GM21723 (cell line): ENCODE results near the gene NUTM2D.
"Not testable (repeated sequence)": the region's sequence is repeated elsewhere in the genome, so short reads cannot be mapped to it uniquely, and the experiment has no call there.

Experiments
- ATAC-seq: cut with Tn5 transposase; IDR thresholded peaks from one replicate; pipeline ENCODE4 v1.9.1; 2021; ENCODE audit warnings: mild to moderate bottlenecking, moderate library complexity; ENCODE audit not compliant: unreplicated experiment

The NUTM2D gene

GRCh38 chr10:87357444-87357843, at the start of gene NUTM2D:
Gene NUTM2D (plus strand): TSS chr10:87357744. CDS start chr10:87358266, 522 bp downstream.
- ATAC-seq, result not testable (repeated sequence)

GRCh38 chr10:87308702-87309101, 48.8 kb upstream of the NUTM2D start:
- ATAC-seq, result not testable (repeated sequence)

GRCh38 chr10:87309657-87310056, 47.9 kb upstream of the NUTM2D start:
- ATAC-seq, result not testable (repeated sequence)

GRCh38 chr10:87311521-87311920, 46.0 kb upstream of the NUTM2D start:
- peak; percentile 54 for ATAC-seq

GRCh38 chr10:87313649-87314359, 43.7 kb upstream of the NUTM2D start:
- not testable (repeated sequence) for ATAC-seq

- not testable (repeated sequence) for ATAC-seq
Observed at GRCh38 chr10:87314360-87314973, 43.1 kb upstream of the NUTM2D start.

GRCh38 chr10:87321505-87321904, 36.0 kb upstream of the NUTM2D start:
- not testable (repeated sequence) for ATAC-seq

- not testable (repeated sequence) for ATAC-seq
Observed at GRCh38 chr10:87324559-87324958, 33.0 kb upstream of the NUTM2D start.

- not testable (repeated sequence) for ATAC-seq
Observed at GRCh38 chr10:87327958-87328357, 29.6 kb upstream of the NUTM2D start.

GRCh38 chr10:87329131-87329530, 28.4 kb upstream of the NUTM2D start:
- ATAC-seq, result not testable (repeated sequence)

GRCh38 chr10:87332687-87333086, 24.9 kb upstream of the NUTM2D start:
- ATAC-seq, result not testable (repeated sequence)

GRCh38 chr10:87340411-87340810, 17.1 kb upstream of the NUTM2D start:
- ATAC-seq, result not testable (repeated sequence)

GRCh38 chr10:87341546-87342142, 15.9 kb upstream of the NUTM2D start:
- ATAC-seq, result peak; percentile 17

- ATAC-seq, result peak; percentile 88
Observed at GRCh38 chr10:87342249-87342710, 15.3 kb upstream of the NUTM2D start.

- peak; percentile 78 for ATAC-seq
Observed at GRCh38 chr10:87342711-87343258, 14.8 kb upstream of the NUTM2D start.

GRCh38 chr10:87345743-87346142, 11.8 kb upstream of the NUTM2D start:
- not testable (repeated sequence) for ATAC-seq

- ATAC-seq, result not testable (repeated sequence)
Observed at GRCh38 chr10:87350161-87350560, 7.4 kb upstream of the NUTM2D start.

GRCh38 chr10:87352825-87353224, 4.7 kb upstream of the NUTM2D start:
- ATAC-seq, result not testable (repeated sequence)

GRCh38 chr10:87355110-87355509, 2.4 kb upstream of the NUTM2D start:
- ATAC-seq, result not testable (repeated sequence)

GRCh38 chr10:87358159-87358558, 615 bp downstream of the NUTM2D start:
- ATAC-seq, result not testable (repeated sequence)

- ATAC-seq, result not testable (repeated sequence)
Observed at GRCh38 chr10:87369514-87370112, 12.1 kb downstream of the NUTM2D start.
